Activated CD4-positive, CD25-positive, alpha-beta regulatory T cell (primary cell): ENCODE data around the gene TRERF1.
"Not testable (repeated sequence)": the region's sequence is repeated elsewhere in the genome, so short reads cannot be mapped to it uniquely, and the experiment has no call there.

ENCODE experiments used
- DNase-seq, 4 experiments: peaks; one replicate each; lab custom pipeline; 2025; lab: John Stamatoyannopoulos, UW

The TRERF1 gene

DNA sequence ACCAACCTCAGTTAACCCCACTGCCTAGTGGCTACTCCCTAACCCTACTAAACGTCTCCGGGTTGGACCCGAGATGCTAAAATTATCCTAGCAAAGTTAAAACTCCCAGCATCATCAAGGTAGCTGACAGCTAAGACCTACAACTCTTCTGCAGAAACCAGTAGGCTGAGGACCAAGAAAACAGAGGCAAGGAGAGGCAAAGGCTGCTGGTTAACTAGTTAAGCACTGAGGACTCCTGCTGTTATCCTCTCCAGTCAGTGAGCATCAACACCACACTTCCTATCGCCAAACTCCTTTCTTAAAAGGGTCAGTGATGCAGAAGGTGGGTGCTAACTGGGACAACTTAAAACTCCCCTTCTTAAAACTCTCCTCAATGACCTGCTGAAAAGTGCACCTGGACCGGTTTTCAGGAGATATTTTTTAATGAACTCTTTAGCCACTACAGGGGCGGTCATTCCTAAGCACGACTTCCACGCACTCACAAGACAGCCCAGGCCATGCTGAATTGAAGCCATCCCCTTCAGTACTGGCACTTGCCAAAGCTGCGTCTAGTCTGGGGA, 1.7 kb downstream of the TRERF1 start:
- no peak for DNase-seq

DNA sequence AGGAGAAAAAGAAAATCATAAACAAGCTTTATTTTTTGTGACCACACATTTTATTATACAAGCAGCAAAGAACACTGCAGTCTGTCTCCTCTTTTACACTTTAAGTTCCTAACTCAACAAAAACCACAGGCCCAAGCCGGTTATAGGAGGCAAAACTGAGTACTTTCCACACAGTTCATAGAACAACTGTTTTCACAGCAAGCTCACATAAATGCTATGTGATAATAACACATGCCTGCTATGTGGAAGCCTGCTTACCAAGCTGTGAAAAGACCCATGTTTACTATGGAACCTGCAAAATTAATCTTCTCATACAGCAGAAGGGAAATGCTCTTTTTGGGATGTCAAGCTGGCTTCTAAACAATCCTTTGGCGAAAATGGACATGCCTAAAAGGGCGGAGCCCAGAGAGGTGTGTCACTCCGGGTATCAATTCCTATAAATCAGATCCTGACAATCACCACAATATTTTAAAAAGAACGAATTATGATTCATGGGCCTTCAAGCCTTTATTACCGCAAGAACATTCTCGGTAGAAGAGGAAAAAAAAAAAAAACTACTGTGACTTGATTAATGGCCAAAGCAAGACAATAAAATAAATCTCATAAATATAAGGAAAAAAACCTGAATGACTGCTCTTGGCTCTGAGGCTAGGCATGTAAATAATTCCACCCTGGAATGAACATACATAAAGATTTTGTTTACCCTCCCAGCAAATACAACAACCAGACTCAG, 2.6 kb downstream of the TRERF1 start:
- no peak for DNase-seq

DNA sequence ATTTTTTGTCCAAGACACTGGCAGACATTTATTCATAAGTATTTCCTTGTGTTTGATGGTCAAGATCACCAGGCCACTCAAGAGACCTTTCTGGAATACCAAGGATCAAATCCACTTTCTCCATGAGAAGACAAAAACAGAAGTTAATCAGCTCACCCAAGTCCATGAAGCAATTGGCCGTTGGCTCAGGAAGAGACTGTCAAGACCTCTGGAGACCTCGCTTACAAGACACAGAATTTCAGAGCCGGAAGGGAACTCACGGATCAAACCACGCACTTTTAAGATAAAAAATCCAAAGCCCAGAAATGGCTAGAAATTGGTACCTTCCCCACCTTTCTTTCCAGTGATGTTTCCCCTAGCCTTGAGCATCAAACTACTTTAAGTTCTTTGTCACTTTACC, 3.3 kb downstream of the TRERF1 start:
- no peak for DNase-seq

DNA sequence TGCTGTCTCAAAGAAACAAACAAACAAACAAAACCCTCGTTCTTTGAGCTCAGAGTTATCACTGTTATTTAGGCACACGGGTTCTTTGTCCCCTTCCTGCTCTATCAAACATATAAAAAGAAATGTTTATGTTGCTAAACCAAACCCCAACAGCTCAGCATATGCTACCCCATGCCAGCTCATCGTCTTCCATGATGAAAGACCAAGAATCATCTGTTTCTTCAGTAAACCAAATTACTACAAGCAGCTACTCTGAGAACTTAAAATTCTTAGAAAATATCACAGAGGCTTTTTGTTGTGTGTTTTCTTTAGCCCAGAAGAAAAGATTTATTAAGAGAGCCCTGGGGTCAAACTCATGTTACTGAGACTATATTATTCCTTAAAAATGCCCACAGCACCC, 4.7 kb downstream of the TRERF1 start:
- no peak for DNase-seq

DNA sequence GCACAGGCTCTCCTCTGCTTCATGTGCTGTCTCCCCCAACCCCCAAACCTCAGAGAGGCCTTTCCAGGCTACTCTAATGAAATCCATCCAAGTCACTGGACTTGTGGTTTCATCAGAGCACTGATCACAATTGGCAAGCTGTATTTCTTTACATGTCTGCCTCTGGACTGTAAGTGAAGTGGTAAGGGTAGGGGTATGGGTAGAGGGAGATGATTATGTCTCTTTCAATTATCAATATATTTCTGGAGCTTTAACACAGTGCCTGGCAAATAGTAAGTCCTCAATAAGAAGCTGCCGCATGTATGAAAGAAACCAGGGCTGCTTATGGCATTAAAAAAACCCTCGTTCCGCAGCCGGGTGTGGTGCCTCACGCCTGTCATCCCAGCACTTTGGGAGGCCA, 5.4 kb downstream of the TRERF1 start:
- DNase-seq, result no peak

DNA sequence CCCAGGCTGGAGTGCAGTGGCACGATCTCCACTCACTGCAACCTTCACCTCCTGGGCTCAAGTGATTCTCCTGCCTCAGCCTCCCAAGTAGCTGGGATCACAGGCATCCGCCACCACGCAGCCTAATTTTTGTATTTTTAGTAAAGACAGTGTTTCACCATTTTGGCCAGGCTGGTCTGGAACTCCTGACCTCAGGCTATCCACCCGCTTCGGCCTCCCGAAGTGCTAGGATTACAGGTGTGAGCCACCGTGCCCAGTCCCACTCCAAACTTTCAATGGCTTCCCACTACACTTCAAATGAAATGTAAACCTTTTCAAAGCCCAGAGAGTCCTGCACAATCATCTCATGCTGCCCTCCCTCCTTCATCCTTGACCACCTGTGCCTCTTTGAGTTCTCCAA, 5.8 kb downstream of the TRERF1 start:
- DNase-seq, result not testable (repeated sequence)

DNA sequence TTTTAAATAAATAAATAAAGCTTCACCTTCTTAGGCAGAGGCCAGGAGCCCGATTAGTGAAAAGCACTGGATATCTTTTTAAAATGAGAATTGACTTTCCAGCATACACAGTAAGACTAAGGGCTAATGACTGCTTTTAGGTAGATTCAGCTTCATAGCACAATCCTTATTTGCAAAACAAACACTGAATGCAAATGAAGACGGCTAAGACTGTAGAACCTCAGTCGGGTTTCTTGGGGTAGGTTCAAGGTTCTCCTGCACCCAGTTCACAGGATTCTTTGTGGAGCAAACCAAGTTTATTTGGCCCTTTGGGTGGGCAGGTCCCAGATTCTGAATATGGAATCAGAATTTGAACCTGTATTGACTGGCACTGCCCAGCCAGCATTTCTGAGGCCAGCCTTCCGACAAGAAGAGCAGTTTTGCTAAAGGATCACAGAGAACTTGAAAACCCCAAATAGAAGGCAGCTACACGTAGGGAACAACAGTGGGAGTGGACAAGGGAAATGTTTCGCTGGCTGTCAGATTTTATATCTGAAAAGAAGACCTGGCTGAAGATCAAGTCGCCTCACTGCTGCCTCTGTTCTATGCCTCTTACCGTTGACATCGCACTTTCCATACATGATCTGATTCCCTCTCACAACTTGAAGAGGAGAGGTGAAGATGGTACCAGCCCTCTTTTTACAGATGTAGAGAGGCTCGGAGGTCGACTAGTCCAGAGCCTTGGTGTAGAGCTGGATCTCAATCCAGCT, 8.2 kb downstream of the TRERF1 start:
- no peak for DNase-seq

DNA sequence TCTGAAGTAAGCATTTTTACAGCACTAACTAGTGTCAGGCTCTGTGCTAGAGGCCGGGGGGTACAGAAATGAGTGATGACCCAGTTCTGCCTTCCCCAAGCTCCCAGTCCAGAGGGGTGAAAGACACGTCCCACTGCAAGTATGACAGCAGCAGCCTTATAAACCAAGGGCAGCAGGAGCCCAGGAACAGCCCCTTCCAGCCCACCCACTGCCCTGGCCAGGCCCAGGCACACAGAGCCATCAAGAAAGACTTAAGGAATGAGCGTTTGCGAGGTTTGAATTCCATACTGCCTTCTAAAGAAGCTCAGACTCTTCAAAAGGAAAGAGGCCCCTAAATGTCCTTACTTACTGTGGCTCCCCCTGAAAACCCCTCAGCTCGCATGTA, 10.0 kb downstream of the TRERF1 start:
- no peak for DNase-seq

DNA sequence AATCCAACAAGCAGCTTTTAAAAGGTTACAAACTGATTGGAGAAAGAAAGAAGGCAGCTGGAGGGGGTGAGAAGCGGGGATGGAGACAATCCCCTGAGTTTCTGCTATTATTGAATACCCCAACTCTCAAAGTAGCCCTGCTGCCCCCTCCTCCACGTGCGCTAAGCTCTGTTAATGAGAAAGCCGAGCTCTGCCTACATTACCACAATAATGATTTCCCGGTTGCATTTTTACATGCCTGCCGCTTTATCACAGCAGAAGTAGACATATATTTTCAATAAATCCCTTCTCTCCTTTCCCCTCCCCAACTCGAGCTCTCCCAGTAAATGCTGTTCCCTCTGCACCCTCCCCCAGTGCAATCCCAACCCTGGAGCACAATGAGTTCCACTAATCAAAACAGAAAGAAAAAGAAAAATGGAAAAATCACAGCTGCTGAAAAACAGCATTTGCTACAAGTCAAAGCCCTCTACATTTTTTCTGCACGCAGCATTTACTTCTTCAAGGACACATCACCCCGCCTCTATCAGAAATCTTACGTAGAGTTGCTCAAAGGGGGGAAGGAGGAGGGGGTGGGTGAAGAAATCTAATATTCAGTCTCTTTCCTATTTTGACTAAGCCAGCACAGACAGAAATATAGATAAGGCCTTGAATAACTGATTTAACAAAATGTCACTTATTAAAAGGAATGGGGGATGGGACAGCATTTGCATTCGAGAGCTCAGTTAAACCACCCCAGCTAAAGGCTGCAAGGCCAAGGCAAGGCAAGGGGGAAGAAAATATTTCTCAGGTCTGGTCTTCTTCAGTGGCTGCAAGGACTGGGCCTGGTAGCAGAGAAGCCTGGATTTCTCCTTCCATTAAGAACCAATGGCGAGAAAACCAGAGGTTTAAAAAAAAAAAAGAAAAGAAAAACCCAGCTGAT, 10.7 kb downstream of the TRERF1 start:
- no peak for DNase-seq

DNA sequence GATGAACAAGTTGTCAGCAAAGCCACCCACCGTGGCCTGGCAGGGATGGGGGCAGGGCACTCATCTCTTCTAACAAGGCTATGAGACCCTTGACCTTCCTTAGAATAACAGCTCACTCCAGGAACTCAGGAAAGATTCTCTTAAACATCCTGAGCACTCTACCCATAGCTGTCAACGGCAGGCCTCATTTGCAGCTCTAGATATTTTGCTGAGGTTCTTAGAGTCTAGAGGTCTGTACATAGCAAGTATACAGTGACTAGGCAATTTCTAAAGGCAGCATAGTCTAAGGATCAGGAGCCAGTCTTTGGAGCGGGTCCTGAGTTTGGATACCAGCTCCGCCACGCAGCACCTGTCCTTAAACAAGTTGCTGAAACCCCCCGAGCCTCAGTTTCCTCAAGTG, 11.7 kb downstream of the TRERF1 start:
- no peak for DNase-seq

DNA sequence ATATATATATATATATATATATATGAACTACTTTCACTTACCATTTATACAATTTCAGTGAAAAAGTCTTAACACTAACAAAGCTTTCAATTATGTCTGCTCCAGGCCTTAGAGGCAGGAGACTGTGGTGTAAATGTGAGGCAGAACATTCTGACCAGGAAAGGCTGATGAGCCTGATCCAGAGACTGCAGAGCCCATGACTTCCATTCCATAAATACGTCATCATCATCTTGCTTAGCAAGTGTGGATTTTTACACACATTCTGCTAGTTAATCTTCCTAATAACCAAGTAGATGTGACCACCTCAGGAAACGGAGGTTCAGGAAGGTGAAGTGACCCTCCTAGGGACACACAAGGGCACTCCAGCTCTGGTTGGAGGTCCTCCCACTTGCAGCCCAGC, 14.9 kb downstream of the TRERF1 start:
- no peak for DNase-seq

DNA sequence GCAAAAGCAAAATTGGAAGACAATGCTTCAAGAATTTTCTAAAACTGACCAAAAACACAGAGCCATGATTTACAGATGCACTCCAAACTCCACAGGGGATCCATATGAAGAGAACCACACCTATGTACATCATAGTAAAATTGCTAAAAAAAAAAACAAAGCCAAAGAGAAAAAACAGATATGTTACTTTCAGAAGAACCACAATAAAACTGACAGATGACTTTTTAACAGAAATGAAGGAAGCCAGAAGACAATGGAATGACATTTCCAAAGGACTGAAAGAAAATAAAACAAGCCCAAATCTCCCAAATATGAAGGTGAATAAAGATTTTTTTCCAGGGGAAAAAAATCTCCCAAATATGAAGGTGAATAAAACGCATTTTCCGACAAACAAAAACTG, 17.5 kb downstream of the TRERF1 start:
- DNase-seq, result no peak

DNA sequence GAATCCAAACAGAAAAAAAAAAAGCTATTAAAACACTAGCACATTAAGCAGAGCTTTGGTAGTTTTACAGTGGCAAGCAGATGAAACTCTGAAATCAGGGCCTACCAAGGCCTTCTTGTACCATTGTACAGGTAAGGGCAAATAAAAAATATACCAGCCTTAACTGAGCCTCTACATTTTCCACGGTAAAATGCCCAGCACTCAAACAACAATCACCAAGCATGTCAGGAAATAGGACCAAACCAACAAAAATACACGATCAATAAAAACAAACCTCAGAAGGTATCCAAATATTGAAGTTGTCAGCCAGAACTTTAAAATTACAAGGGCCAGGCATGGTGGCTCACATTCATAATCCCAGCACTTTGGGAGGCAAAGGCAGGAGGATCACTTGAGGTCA, 18.3 kb downstream of the TRERF1 start:
- DNase-seq, result no peak

DNA sequence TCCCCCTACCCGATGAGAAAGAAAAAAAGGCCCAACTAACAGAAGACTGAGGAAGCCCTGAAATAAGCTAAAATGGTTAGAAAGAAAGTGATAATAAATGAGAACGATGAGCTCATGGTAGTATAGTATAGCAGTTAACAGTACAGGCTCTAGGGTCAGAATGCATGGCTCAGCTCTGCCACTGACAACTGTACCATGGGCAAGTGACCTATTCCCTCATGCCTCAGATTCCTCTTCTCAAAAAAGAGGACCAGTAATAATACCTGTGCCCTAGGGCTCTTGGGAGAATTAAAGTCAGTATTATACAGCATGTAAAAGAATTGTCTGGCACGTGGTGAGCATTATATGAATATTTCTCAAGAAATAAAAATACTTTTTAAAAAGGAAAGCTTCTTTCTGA, 19.8 kb downstream of the TRERF1 start:
- no peak for DNase-seq

DNA sequence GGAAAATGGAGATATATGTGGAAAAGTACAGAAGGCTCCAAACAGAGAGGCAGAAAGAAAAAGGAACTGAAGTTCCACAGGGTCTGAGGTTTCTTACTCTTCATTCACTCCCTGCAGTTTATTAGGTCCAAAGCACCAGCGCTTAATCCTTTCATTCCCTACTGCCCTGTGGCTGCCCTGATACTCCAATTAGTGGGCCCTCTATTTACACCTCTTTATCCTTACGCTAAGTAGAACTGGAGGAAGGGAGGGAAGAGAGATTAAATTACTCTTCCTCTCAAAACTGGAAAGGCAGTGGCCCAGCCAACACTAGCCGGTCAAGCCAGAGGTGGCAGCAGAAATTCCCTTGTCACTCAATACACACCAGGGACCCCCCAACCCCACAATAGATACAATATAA, 20.4 kb downstream of the TRERF1 start:
- DNase-seq, result no peak

DNA sequence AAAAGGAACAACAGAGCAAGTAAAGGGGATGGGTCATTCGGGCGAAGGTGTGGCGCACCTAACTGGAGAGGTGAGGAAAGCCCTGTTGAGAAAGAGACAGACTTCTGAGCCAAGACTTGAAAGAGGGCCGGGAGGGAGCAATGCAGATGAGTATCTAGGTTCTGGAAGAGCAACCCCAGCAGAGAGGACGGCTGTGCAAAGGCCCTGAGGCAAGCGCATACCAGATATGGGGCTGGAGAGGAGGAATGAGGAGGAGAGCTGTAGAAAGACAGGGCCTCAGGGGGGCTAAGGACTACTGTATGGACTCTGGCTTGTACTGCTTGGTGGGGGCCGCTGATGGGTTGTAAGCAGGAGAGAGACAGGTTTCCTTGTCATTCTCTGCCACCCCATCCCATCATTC, 21.9 kb downstream of the TRERF1 start:
- no peak for DNase-seq

DNA sequence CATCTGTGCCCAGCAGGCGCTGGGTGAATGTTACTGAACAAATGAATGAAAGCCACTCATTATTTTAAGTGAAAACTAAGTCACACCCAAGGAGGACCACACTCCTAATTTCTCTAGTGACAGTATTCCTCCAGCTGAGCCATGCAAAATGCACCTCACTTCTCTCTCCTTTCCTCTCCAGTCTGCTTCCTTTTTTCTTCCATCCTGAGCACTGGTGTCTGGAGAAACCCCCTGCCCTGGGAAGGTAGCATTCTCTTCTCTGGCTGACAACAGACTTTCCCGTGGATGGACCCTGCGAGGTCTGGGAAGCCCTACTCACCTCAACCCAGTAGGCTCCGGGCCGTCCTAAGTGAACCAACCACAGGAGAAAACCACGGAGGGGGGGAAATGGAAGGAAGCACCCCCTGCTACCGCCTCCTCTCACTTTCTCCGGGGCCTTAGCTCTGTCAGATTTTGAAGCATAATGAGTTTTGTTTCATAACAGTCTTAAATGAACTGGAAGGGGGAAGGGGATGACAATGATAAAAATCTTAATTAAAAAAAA, 22.6 kb downstream of the TRERF1 start:
- DNase-seq, result no peak

DNA sequence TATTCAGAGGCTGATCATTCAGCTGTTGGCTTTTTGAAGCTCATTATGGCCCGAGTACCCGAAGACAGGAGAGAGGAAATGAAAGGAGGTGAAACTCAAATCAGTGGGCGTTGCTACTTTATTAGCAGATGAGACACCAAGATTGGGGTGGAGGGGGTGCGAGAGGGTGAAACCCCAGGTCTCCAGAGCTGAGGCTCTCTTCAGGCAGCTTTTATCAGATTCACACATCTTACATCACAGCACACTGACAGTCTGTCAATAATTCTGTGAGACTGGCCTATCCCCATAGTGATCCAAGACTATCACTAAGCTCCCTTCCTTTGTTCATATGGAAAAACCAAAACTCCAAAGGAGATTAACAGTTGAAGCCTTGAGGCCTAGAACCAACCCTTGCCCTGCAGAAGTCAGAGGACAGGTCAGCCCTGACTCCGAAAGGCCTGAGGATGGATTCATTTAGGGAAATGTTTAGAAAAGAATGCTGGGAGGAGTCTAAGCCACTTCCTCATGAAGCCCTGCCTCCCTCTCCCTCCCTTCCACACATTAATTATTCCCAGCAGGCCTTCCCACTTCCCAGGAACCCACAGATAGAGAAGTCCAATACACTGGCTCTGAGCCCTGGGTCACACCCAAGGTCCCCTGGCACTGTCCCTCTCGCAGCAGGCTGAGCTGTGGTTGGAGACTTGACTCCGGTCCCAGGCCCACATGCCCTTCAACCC, 23.2 kb downstream of the TRERF1 start:
- DNase-seq, result peak in 2 of 4 experiments; percentile 5 to 17

DNA sequence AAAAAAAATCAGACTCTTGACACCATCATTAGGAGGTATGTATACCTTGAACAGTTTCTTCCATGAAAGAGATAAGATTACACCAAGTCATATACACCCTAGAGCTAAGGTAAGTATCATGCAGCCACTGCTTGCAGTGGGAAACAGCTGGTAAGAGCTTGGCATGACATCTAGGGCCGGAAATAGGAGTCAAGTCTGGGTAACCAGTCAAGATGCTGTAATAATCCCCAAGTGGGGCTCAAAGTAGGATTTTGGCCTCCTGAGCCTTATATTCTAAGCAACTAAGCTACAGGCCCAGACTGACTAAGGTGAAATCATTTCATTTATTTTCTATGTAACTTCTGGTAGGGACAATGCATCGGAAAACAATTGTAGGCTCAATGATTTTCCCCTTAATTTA, 23.9 kb downstream of the TRERF1 start:
- no peak for DNase-seq

DNA sequence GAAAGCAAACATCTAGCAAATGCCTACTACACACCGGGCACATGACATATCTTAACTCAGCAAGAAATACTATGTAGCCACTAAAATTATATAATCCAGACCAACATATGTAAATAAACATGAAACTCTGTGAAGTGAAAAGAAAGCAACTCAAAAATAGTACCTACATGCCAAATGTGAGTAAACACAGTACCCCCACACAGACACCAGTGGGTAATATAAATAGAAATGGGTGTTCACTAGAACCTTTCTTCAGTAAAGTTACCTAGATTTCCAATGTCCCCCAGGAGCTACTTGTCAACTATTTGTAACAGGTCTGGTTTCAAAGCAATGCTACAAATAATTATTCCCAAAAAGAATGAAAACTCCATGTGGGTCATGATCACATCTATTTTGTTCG, 25.5 kb downstream of the TRERF1 start:
- DNase-seq, result no peak

DNA sequence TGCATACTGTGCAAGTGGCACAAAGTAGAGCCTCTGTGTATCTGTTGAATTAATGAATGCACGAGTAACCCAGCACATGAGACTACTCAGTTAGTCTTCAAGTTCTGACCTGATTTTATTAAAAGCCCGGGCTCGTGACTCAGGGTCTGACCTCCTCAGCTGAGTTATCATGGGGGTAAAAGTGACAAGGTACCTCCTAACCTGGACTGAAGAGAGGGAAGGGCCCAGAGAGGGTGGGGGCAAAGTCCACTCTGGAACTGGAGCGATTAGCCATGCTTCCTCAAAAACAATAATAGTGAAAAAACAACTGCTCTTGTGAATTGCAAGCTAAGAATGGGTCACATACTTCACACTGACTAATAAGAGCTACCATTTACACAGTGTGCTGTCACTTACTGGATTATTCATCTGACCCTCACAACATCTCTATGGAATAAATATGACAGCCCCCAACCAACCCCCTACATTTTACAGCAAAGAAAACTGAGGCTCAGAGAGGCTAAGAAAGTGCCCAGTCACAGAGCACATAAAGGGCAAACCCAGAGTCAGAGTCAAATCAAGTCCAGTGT, 26.7 kb downstream of the TRERF1 start:
- DNase-seq, result no peak
